Measurements from ENCODE around the gene RGS9BP. TPM values are rescaled to one million over a fixed set of nuclear protein-coding genes. Genes with fewer than 3 reads are reported as not detected.

The RGS9BP gene
- total RNA-seq, 2 experiments from 2014 or later: 0.54 to 0.72 TPM

- CTCF ChIA-PET (ENCODE audit: unreplicated experiment): interaction anchor here (0.6 kb wide), 1 partner anchor 1235 kb away, joined by 3 read pairs; no protein-coding TSS in a partner anchor
These were observed 29.1 kb upstream of the RGS9BP start for GRCh38 chr19:32646556-32646955.

GRCh38 chr19:32647361-32647760 is 28.3 kb upstream of the RGS9BP start:
- Histone ChIP-seq H3K9me2 (ENCODE audit: insufficient read depth, low read length) (no peaks in the 10 kb centered on the region), H3K79me2 (ENCODE audit: insufficient read depth, low read depth, low read length) (no peaks in the 10 kb centered on the region), H3K36me3 (ENCODE audit: insufficient read depth, low read length) (peaks cover 50% of the 10 kb centered on the region), H3K4me2 (ENCODE audit: low read length) (no peak overlapping the region), H3K4me1 (ENCODE audit: insufficient read depth, low read length, poor library complexity, severe bottlenecking) (no peaks in the 10 kb centered on the region), H4K20me1 (ENCODE audit: insufficient read depth, low read length) (no peaks in the 10 kb centered on the region), H3K9me3 (ENCODE audit: low read length) (no peaks in the 10 kb centered on the region), H2AFZ (ENCODE audit: low read length) (no peak overlapping the region), H3K27ac (ENCODE audit: low read depth, low read length, poor library complexity, severe bottlenecking) (no peak overlapping the region), H3K4me3 (ENCODE audit: low read depth, low read length, poor library complexity, severe bottlenecking) (no peak overlapping the region)
- BruUV-seq (replicated peaks): no TSS peak
- intact Hi-C loops (cut with micrococcal nuclease; ENCODE audit: unreplicated experiment): no loop called here
- ChIA-PET POLR2A (no interaction called here), CTCF (ENCODE audit: unreplicated experiment) (no interaction called here)
- TF ChIP-seq EZH2phosphoT487 (IDR thresholded peaks at IDR 0.05; ENCODE audit: borderline replicate concordance, low read depth, low read length) (no peak), CTCF (conservative IDR thresholded peaks at IDR 0.05; ENCODE audit: low read length) (no peak)
- DNase-seq (ENCODE audit: low spot score): no peak

More at GRCh38 chr19:32646556-32646955, 29.1 kb upstream of the RGS9BP start:
- no peak overlapping the region for H3K4me3 ChIP-seq (ENCODE audit: low read depth, low read length, poor library complexity, severe bottlenecking)
- H3K36me3 ChIP-seq (ENCODE audit: insufficient read depth, low read length): peaks cover 58% of the 10 kb centered on the region
- no peaks in the 10 kb centered on the region for H3K4me1 ChIP-seq (ENCODE audit: insufficient read depth, low read length, poor library complexity, severe bottlenecking)
- H3K4me2 ChIP-seq (ENCODE audit: low read length): no peak overlapping the region
- no peaks in the 10 kb centered on the region for H4K20me1 ChIP-seq (ENCODE audit: insufficient read depth, low read length)
- POLR2A ChIA-PET: interaction anchor here (0.7 kb wide), 1 partner anchor 171 kb away, joined by 3 read pairs; no protein-coding TSS in a partner anchor
- H2AFZ ChIP-seq (ENCODE audit: low read length): no peak overlapping the region
- H3K79me2 ChIP-seq (ENCODE audit: insufficient read depth, low read depth, low read length): no peaks in the 10 kb centered on the region
- TF ChIP-seq CTCF (conservative IDR thresholded peaks at IDR 0.05; ENCODE audit: low read length) (no peak), EZH2phosphoT487 (IDR thresholded peaks at IDR 0.05; ENCODE audit: borderline replicate concordance, low read depth, low read length) (no peak)
- BruUV-seq (replicated peaks): no TSS peak
- H3K9me2 ChIP-seq (ENCODE audit: insufficient read depth, low read length): no peaks in the 10 kb centered on the region
- no peaks in the 10 kb centered on the region for H3K9me3 ChIP-seq (ENCODE audit: low read length)
- intact Hi-C loops (cut with micrococcal nuclease; ENCODE audit: unreplicated experiment): no loop called here
- no peak overlapping the region for H3K27ac ChIP-seq (ENCODE audit: low read depth, low read length, poor library complexity, severe bottlenecking)
- no peak for DNase-seq (ENCODE audit: low spot score)

- H3K4me2 ChIP-seq (ENCODE audit: low read length): no peak overlapping the region
- no peaks in the 10 kb centered on the region for H4K20me1 ChIP-seq (ENCODE audit: insufficient read depth, low read length)
- H2AFZ ChIP-seq (ENCODE audit: low read length): no peak overlapping the region
- intact Hi-C loops (cut with micrococcal nuclease; ENCODE audit: unreplicated experiment): no loop called here
- no peak overlapping the region for H3K27ac ChIP-seq (ENCODE audit: low read depth, low read length, poor library complexity, severe bottlenecking)
- peaks cover 50% of the 10 kb centered on the region for H3K36me3 ChIP-seq (ENCODE audit: insufficient read depth, low read length)
- no peak for TF ChIP-seq CTCF (conservative IDR thresholded peaks at IDR 0.05; ENCODE audit: low read length)
- TF ChIP-seq EZH2phosphoT487 (IDR thresholded peaks at IDR 0.05; ENCODE audit: borderline replicate concordance, low read depth, low read length): no peak
- no peaks in the 10 kb centered on the region for H3K4me1 ChIP-seq (ENCODE audit: insufficient read depth, low read length, poor library complexity, severe bottlenecking)
- ChIA-PET CTCF (ENCODE audit: unreplicated experiment) (no interaction called here), POLR2A (no interaction called here)
- H3K9me2 ChIP-seq (ENCODE audit: insufficient read depth, low read length): no peaks in the 10 kb centered on the region
- no peaks in the 10 kb centered on the region for H3K9me3 ChIP-seq (ENCODE audit: low read length)
- no peaks in the 10 kb centered on the region for H3K79me2 ChIP-seq (ENCODE audit: insufficient read depth, low read depth, low read length)
- H3K4me3 ChIP-seq (ENCODE audit: low read depth, low read length, poor library complexity, severe bottlenecking): no peak overlapping the region
- BruUV-seq (replicated peaks): no TSS peak
- no peak for DNase-seq (ENCODE audit: low spot score)
These were observed 25.9 kb upstream of the RGS9BP start for GRCh38 chr19:32649751-32650150.

Measured in OCI-LY7 (cell line).